Endothelial cell (in vitro differentiated cells): ENCODE data around the gene MED25. TPM values are rescaled to one million over a fixed set of nuclear protein-coding genes. Genes with fewer than 3 reads are reported as not detected.
A peak's percentile ranks its signal among the peaks of the same experiment; 100 is the strongest.

Experiments
- DNase-seq: peaks from one replicate; pipeline ENCODE4 v3.0.0; 2021; ENCODE audit warnings: low spot score
- H3K27ac Mint-ChIP-seq: one replicate; pipeline ENCODE4 v1.8.0; 2021; ENCODE audit warnings: mixed read lengths, inconsistent platforms; ENCODE audit not compliant: unreplicated experiment
- H3K27me3 Mint-ChIP-seq: one replicate; pipeline ENCODE4 v1.8.0; 2021; ENCODE audit warnings: mild to moderate bottlenecking, moderate library complexity, mixed read lengths, inconsistent platforms; ENCODE audit not compliant: unreplicated experiment
- H3K36me3 Mint-ChIP-seq: one replicate; pipeline ENCODE4 v1.8.0; 2021; ENCODE audit warnings: mild to moderate bottlenecking, low read depth, mixed read lengths, inconsistent platforms; ENCODE audit not compliant: unreplicated experiment
- H3K4me1 Mint-ChIP-seq: one replicate; pipeline ENCODE4 v1.8.0; 2021; ENCODE audit warnings: mild to moderate bottlenecking, mixed read lengths, inconsistent platforms; ENCODE audit not compliant: unreplicated experiment
- H3K4me3 Mint-ChIP-seq: one replicate; pipeline ENCODE4 v1.8.0; 2021; ENCODE audit warnings: mild to moderate bottlenecking, mixed read lengths, inconsistent platforms; ENCODE audit not compliant: unreplicated experiment
- H3K9me3 Mint-ChIP-seq: one replicate; pipeline ENCODE4 v1.8.0; 2021; ENCODE audit warnings: mixed read lengths, inconsistent platforms; ENCODE audit not compliant: unreplicated experiment
- long read RNA-seq: library from polyadenylated mRNA; unstranded; transcript quantifications from one replicate; pipeline ENCODE4 v2.0.0, GENCODE V29; 2020; ENCODE audit not compliant: unreplicated experiment
- total RNA-seq: library from RNA; stranded (reverse); fragmentation: NEBNext Ultra II Directional; extraction: Animal tissue kit (Norgen Biotek cat#: 25700); gene quantifications from one replicate; pipeline ENCODE4 v1.2.1, GENCODE V29; 2021; ENCODE audit not compliant: unreplicated experiment
- TF ChIP-seq, protein P1 (sequence below): fragments of 200-600 bp; sonication (generic); IDR thresholded peaks from one replicate; pipeline ENCODE4 v1.5.0; 2021; ENCODE audit warnings: antibody characterized with exemption; ENCODE audit not compliant: unreplicated experiment

The MED25 gene
- total RNA-seq = 117 TPM
- long read RNA-seq, partial matches to known transcripts = 2 of 5 reads
- long read RNA-seq, other reads (novel, unspliced or antisense) = 1 of 5 reads

DNA sequence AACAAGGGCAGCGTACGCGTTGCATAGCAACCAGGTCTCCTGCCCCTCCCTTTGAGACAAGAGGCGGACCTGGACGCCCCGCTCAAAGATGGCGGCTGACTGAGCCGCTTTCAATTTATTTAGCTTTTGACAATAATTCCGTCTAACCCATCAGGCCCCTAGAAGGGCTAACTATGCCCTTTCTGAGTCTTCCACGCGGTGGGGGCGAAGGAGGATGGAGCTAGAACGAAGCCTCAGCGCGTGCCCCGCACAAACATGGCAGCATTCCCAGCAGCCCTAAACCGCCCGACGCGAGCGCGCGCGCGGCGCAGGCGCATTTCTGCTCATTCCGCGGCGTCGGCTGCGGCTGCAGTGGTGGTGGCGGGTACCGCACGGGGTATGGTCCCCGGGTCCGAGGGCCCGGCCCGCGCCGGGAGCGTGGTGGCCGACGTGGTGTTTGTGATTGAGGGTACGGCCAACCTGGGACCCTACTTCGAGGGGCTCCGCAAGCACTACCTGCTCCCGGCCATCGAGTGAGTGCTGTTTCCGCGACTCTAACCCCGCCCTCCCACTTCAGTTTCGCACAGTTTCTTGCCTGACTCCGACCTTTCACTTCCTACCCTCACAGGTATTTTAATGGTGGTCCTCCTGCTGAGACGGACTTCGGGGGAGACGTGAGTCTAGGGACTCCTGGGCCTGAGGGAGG is at the start of gene MED25:
TSS of gene MED25 (plus strand) at position 326 of the 685 bp plus-strand sequence. CDS start at position 379, 53 bp downstream.
- H3K27ac Mint-ChIP-seq = peak within 1 kb of the TSS; percentile 100
- peaks cover 20% of the 10 kb centered on the region for H3K27me3 Mint-ChIP-seq
- TF ChIP-seq, protein P1, sequence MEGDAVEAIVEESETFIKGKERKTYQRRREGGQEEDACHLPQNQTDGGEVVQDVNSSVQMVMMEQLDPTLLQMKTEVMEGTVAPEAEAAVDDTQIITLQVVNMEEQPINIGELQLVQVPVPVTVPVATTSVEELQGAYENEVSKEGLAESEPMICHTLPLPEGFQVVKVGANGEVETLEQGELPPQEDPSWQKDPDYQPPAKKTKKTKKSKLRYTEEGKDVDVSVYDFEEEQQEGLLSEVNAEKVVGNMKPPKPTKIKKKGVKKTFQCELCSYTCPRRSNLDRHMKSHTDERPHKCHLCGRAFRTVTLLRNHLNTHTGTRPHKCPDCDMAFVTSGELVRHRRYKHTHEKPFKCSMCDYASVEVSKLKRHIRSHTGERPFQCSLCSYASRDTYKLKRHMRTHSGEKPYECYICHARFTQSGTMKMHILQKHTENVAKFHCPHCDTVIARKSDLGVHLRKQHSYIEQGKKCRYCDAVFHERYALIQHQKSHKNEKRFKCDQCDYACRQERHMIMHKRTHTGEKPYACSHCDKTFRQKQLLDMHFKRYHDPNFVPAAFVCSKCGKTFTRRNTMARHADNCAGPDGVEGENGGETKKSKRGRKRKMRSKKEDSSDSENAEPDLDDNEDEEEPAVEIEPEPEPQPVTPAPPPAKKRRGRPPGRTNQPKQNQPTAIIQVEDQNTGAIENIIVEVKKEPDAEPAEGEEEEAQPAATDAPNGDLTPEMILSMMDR = no peak
- DNase-seq = peak; percentile 88
- peak within 1 kb of the TSS; percentile 98 for H3K4me3 Mint-ChIP-seq
- no peaks in the 10 kb centered on the region for H3K9me3 Mint-ChIP-seq
- peaks cover 12% of the 10 kb centered on the region for H3K36me3 Mint-ChIP-seq
- H3K4me1 Mint-ChIP-seq = peaks cover 22% of the 10 kb centered on the region

DNA sequence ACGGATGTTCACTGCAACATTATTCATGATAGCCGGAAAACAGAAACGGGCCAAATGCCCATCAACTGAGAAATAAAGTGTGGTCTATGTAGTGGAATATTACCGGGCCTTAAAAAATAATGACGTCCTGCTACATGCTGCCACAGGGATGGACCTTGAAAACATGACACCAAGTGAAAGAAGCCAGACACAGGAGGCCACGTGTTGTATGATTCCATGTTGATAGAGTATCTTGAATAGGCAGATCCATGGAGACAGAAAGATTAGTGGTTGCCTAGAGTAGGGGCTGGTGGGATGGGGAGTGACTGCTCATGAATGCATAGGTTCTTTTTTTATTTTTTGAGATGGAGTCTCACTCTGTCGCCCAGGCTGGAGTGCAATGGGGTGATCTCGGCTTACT is 47.6 kb upstream of the MED25 start:
- DNase-seq = no peak
- H3K4me3 Mint-ChIP-seq = no peak overlapping the region
- peaks cover 27% of the 10 kb centered on the region for H3K4me1 Mint-ChIP-seq
- peaks cover 23% of the 10 kb centered on the region for H3K27me3 Mint-ChIP-seq
- H3K9me3 Mint-ChIP-seq = no peaks in the 10 kb centered on the region
- peaks cover 22% of the 10 kb centered on the region for H3K36me3 Mint-ChIP-seq
- TF ChIP-seq, protein P1 = no peak
- no peak overlapping the region for H3K27ac Mint-ChIP-seq

- H3K36me3 Mint-ChIP-seq = peaks cover 28% of the 10 kb centered on the region
- peak overlapping the region; percentile 62 for H3K4me3 Mint-ChIP-seq
- DNase-seq = no peak
- H3K4me1 Mint-ChIP-seq = peaks cover 27% of the 10 kb centered on the region
- H3K27ac Mint-ChIP-seq = no peak overlapping the region
- TF ChIP-seq, protein P1 = no peak
- peaks cover 15% of the 10 kb centered on the region for H3K27me3 Mint-ChIP-seq
- H3K9me3 Mint-ChIP-seq = no peaks in the 10 kb centered on the region
Observed at GRCh38 chr19:49771674-49772139, 46.4 kb upstream of the MED25 start.

DNA sequence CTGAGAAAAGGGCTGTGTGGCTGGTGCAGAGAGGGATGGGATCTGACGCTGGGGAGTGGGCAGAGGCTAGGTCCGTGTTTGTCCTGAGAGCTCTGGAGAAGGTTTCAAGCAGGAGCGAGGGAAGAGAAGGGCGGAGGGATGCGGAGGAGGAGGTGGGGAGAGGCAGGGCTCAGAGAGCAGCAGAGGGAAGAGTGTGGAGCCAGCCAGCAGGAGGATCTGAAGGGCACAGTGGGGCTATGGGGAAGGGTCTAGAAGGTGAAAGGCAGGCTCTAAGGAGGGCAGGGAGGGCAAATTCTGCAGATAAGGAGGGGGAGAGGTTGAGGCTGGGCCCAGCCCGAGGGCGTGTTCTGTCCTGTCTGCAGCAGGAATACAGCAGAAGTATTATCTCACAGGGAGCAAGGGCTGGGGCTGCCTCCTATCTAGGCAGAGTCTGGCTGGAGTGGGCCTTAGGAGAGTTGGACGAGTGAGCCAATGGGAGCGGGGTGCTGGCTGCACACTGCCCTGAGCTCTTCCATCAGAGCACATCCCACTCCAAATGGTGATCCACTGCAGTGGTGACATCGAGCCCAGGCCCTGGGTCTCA is 45.1 kb upstream of the MED25 start:
- no peaks in the 10 kb centered on the region for H3K9me3 Mint-ChIP-seq
- peaks cover 9% of the 10 kb centered on the region for H3K27me3 Mint-ChIP-seq
- no peak overlapping the region for H3K27ac Mint-ChIP-seq
- DNase-seq = no peak
- no peak overlapping the region for H3K4me3 Mint-ChIP-seq
- peaks cover 18% of the 10 kb centered on the region for H3K4me1 Mint-ChIP-seq
- H3K36me3 Mint-ChIP-seq = peaks cover 28% of the 10 kb centered on the region
- TF ChIP-seq, protein P1 = no peak
